BJ (cell line): ENCODE measurements around the gene MYLK. TPM values are rescaled to one million over a fixed set of nuclear protein-coding genes. Genes with fewer than 3 reads are reported as not detected.
A peak's percentile ranks its signal among the peaks of the same experiment; 100 is the strongest.

Experiments
- CTCF ChIA-PET: fragments of 350-600 bp; formaldehyde crosslinking; extraction: SDS; loops from one replicate; lab custom pipeline; 2021; ENCODE audit warnings: antibody characterized with exemption, inconsistent platforms; lab: Yijun Ruan, JAX
- POLR2A ChIA-PET: fragments of 300-600 bp; sonication (Branson Sonifier 250); formaldehyde crosslinking; extraction: SDS; loops from one replicate; lab custom pipeline; 2021; ENCODE audit warnings: antibody characterized with exemption; lab: Charles Lee
- DNase-seq: peaks from one replicate; pipeline ENCODE4 v3.0.0-alpha.2; 2011; ENCODE audit warnings: low read depth
- H3K27me3 ChIP-seq: 2 replicates; pipeline ENCODE4 v1.6.0; 2011; ENCODE audit warnings: low read length; ENCODE audit not compliant: control insufficient read depth, insufficient read depth
- H3K36me3 ChIP-seq: 2 replicates; pipeline ENCODE4 v1.5.1; 2011; ENCODE audit warnings: low read length; ENCODE audit not compliant: control insufficient read depth, insufficient read depth
- H3K4me3 ChIP-seq: 2 replicates; pipeline ENCODE4 v1.5.1; 2011; ENCODE audit warnings: low read depth, mild to moderate bottlenecking, control low read depth, low read length
- polyA plus RNA-seq: library from polyadenylated mRNA; depleted of rRNA; stranded (reverse); fragments of >200 nt; gene quantifications from 2 replicates; pipeline ENCODE4 v1.2.3, GENCODE V29; 2011
- TF ChIP-seq, protein P1 (sequence below): IDR thresholded peaks from 2 replicates; pipeline ENCODE4 v1.5.1; 2011; ENCODE audit warnings: low read depth, mild to moderate bottlenecking, control low read depth, inconsistent platforms, low read length, moderate library complexity; ENCODE audit not compliant: insufficient read depth

The MYLK gene
- polyA plus RNA-seq, 1 experiment: 734 TPM

DNA sequence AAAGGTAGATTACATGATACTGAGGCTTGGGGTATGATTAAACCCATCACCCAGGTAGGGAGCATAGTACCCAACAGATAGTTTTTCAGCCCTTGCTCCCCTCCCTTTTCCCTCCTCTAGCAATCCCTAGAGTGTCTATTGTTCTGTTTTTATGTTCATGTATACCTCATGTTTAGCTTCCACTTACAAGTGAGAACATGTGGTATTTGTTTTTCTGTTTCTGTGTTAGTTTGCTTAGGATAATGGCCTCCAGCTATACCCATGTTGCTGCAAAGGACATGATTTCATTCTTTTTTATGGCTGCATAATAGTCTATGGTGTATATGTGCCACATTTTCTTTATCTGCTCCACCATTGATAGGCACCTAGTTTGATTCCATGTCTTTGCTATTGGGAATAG, 82.7 kb downstream of the MYLK start:
- no peak for DNase-seq
- POLR2A ChIA-PET: no interaction called here
- TF ChIP-seq, protein P1, sequence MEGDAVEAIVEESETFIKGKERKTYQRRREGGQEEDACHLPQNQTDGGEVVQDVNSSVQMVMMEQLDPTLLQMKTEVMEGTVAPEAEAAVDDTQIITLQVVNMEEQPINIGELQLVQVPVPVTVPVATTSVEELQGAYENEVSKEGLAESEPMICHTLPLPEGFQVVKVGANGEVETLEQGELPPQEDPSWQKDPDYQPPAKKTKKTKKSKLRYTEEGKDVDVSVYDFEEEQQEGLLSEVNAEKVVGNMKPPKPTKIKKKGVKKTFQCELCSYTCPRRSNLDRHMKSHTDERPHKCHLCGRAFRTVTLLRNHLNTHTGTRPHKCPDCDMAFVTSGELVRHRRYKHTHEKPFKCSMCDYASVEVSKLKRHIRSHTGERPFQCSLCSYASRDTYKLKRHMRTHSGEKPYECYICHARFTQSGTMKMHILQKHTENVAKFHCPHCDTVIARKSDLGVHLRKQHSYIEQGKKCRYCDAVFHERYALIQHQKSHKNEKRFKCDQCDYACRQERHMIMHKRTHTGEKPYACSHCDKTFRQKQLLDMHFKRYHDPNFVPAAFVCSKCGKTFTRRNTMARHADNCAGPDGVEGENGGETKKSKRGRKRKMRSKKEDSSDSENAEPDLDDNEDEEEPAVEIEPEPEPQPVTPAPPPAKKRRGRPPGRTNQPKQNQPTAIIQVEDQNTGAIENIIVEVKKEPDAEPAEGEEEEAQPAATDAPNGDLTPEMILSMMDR: no peak
- Histone ChIP-seq H3K27me3 (no peaks in the 10 kb centered on the region), H3K36me3 (peaks cover 33% of the 10 kb centered on the region), H3K4me3 (no peak overlapping the region)
- CTCF ChIA-PET: interaction anchor here (1.9 kb wide), 1 partner anchor 46 kb away, joined by 5 read pairs; no protein-coding TSS in a partner anchor

DNA sequence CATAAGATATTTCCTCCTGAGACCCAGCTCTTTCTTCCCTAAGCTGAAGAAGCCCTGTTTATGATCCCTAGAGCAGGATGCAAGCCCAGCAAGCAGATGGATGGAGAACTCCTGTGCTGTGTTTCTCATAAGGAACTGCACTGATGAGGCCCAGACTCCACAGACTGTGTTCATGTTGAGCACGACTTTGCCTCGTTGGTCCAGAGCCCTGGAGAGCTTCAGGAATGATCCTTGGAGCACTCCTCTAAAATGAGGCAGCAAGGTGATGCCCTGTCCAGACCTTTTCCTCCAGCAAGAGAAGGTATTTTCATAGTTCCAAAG, 83.8 kb downstream of the MYLK start:
- POLR2A ChIA-PET: no interaction called here
- DNase-seq: no peak
- CTCF ChIA-PET: interaction anchor here (1.0 to 1.9 kb wide), 5 partner anchors 9 to 44 kb away, joined by 3 to 5 read pairs (median 3); no protein-coding TSS in a partner anchor
- Histone ChIP-seq H3K27me3 (no peaks in the 10 kb centered on the region), H3K4me3 (no peak overlapping the region), H3K36me3 (peaks cover 31% of the 10 kb centered on the region)
- TF ChIP-seq, protein P1: no peak

DNA sequence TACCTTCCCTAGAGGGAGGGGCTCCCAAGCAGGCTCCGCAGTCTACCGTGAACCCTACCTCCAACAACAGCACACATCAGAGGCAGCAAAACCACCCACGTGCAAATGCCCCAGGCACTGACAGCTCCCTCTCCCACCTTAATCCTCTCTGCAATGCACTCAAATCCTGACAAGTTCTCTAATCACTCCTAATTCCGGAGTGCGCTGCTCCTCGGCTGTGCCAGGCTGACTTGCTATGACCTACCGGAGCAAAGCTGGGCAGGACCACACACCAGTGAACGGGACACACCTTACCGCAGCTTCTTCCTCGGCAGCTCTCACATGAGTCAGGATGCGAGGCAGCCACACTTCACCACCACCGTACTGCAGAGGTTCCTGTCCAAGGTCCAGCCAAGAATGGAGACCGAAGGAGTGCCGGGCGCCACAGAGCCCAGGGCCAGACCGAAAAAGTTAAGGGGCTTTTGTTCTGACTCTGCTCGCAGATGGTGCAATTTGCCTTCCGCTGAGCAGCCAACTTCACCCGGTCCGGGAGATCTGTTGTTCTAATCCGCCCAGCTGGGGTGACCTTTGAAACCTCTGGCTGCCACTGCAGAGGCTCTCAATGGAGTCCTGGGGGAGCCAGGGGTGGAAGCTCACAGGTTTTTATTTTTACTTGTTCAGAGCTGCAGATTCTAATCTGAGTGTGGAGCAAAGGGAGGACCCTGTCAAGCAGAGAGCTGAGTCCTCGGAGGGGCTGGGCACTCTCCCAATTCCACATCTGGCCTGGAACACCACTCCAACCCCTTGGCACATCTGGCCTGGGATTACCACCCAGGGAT, 84.4 kb downstream of the MYLK start:
- CTCF ChIA-PET: interaction anchor here (0.8 to 1.6 kb wide), 5 partner anchors 9 to 21 kb away, joined by 3 to 5 read pairs (median 3); no protein-coding TSS in a partner anchor
- Histone ChIP-seq H3K27me3 (no peaks in the 10 kb centered on the region), H3K4me3 (peak overlapping the region; percentile 39), H3K36me3 (peaks cover 28% of the 10 kb centered on the region)
- TF ChIP-seq, protein P1: no peak
- POLR2A ChIA-PET: no interaction called here
- DNase-seq: no peak

DNA sequence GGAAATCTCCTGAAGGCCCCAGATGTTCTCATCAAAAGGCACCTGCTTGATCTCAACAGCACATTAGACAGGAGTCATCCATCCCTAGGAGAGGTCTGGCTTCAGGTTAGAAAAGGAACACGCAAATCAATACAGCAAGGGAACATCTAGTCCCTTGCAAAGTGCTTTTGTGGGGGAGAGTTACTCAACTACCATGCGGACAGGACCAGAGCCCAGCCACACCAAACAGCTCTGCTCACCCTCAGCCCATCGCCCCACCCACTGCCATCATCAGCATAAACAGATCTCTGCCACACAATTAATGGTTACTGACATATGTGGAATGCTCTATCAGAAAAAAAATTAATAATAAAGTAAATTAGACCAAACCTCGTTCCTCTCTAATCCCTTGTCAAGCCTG, 85.6 kb downstream of the MYLK start:
- no peaks in the 10 kb centered on the region for H3K27me3 ChIP-seq
- DNase-seq: no peak
- peaks cover 23% of the 10 kb centered on the region for H3K36me3 ChIP-seq
- H3K4me3 ChIP-seq: no peak overlapping the region
- ChIA-PET POLR2A (no interaction called here), CTCF (interaction anchor here (0.8 to 1.6 kb wide), 3 partner anchors 8 to 42 kb away, joined by 3 read pairs; no protein-coding TSS in a partner anchor)
- TF ChIP-seq, protein P1: no peak

DNA sequence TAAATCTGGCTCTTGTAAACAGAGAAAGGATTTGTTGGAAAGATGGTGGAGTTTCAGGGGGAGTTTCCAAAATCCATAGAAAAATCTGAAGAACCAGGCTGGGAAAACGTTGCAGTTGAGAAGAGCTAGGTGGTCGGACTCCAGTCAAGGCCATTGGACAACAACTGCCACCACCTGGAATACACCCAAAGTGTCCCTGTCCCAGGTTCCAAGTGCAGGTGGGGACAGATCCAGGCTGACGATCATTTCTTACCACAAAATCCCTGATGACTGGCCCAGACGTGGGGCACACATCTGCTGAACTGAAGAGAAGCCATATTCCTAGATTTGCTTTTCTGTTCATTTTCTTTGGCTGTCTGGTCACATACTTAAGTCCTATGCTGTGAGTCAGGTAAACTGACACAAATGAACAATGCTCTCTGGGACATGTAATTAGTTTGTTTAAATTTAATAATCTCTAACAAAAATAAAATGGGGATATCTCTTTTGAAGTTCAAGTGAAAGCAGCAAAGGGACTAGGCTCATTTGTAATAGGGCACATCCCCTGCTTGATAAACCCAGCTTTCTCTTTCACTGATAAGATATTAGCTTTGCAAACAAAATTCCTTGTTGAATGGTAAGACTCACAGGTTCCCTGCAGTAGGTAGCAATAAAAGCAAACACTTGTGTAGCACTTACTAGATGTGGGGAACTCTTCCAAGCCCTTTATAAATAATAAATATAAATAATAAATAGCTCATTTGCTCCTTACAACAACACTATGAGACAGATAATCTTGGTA, 88.5 kb downstream of the MYLK start:
- no peak overlapping the region for H3K4me3 ChIP-seq
- H3K27me3 ChIP-seq: no peaks in the 10 kb centered on the region
- CTCF ChIA-PET: no interaction called here
- POLR2A ChIA-PET: no interaction called here
- peaks cover 32% of the 10 kb centered on the region for H3K36me3 ChIP-seq
- DNase-seq: no peak
- TF ChIP-seq, protein P1: no peak
